ENCODE data around the gene SCNN1A.

DNA sequence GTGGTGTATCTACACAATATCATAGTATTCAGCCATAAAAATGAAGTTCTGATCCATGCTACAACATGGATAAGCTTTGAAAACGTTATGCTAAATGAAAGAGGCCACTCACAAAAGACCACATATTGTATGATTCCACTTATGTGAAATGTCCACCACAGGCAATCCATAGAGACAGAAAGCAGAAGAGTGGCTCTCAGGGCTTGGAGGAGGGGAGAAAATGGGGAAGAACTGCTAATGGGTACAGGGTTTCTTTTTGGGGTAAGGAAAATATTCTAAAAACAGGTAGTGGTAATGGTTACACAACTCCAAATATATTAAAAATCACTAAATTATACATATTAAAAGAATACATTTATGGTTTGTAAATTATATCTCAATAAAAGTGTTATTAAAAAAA, 16.5 kb downstream of the SCNN1A start:
- TF ChIP-seq, protein P1, sequence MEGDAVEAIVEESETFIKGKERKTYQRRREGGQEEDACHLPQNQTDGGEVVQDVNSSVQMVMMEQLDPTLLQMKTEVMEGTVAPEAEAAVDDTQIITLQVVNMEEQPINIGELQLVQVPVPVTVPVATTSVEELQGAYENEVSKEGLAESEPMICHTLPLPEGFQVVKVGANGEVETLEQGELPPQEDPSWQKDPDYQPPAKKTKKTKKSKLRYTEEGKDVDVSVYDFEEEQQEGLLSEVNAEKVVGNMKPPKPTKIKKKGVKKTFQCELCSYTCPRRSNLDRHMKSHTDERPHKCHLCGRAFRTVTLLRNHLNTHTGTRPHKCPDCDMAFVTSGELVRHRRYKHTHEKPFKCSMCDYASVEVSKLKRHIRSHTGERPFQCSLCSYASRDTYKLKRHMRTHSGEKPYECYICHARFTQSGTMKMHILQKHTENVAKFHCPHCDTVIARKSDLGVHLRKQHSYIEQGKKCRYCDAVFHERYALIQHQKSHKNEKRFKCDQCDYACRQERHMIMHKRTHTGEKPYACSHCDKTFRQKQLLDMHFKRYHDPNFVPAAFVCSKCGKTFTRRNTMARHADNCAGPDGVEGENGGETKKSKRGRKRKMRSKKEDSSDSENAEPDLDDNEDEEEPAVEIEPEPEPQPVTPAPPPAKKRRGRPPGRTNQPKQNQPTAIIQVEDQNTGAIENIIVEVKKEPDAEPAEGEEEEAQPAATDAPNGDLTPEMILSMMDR (IDR thresholded peaks at IDR 0.05) = no peak
- TF ChIP-seq POLR2A (IDR thresholded peaks at IDR 0.05) = no peak

All from heart left ventricle (tissue), 13 donors.